HG02981 (cell line): Measurements from ENCODE around the gene ZNF771.
A peak's percentile ranks its signal among the peaks of the same experiment; 100 is the strongest.
"Not testable (repeated sequence)": the region's sequence is repeated elsewhere in the genome, so short reads cannot be mapped to it uniquely, and the experiment has no call there.

Source experiments
- ATAC-seq: cut with Tn5 transposase; IDR thresholded peaks from one replicate; pipeline ENCODE4 v1.9.1; 2021; ENCODE audit warnings: mild to moderate bottlenecking, moderate library complexity; ENCODE audit not compliant: unreplicated experiment

ZNF771 gene

DNA sequence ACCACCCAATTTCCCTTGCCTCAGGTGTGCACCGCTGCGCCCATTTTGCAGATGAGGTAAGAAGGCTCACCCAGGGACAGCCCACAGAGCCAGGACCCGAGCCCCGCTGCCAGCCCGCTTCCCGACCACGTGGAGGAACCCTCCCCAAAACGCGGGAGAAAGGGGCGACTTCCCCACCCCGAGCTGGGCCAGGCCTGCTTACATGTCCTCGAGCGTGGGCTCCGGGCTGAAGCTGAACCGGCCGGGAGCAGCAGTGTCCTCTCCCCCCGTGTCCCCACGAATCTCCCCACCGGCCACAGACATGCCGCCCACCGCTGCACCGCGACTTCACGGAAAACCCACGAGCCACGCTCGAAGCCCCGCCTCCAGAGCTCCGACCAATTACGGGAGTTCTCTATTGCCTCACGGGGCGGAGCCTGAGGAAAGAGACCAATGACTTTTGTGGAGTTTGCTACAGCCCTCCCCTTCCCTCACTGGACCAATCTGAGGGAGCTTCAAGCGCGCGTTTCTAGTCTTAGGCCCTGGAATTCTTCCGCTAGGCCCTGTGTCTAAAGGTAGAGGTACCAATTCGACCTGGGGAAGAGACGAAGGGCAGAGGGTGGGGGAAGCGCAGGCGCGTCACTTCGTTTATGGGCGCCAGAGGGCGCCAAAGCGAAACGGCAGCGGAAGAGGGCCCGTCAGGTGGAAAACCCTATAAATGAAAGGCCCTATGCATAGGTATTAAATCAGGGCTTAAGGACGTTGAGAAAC is 22.4 kb downstream of the ZNF771 start, which contains the start of gene DCTPP1:
TSS of gene DCTPP1 (minus strand) at position 353 of the 750 bp plus-strand sequence. CDS start at position 303, 50 bp downstream.
- ATAC-seq = peak; percentile 96

DNA sequence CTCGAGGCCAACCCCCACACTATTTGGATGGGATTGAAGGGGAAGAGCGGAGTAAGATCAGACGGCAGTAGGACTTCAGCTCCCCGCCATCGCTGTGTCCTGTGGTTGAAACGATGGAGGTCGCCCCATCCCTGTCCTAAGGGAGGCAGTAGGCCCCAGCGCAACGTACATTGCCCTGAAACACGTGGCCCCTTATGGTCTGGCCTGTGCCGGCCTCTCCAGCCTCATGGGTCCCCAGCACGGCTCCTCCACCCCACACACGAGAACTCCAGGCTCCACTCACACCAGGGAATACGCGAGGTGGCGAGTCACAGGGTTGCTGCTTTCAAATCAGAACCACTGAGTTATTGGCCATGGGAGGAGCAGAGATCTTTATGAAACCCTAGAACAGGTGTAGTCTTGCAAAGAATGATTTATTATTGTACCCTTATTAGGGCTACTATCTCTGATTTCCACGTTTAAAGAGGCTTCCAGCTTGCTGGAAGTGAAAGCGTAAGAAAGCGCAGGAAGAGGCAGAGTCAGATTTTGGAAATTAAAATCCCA is 23.1 kb downstream of the ZNF771 start:
- ATAC-seq = no peak

DNA sequence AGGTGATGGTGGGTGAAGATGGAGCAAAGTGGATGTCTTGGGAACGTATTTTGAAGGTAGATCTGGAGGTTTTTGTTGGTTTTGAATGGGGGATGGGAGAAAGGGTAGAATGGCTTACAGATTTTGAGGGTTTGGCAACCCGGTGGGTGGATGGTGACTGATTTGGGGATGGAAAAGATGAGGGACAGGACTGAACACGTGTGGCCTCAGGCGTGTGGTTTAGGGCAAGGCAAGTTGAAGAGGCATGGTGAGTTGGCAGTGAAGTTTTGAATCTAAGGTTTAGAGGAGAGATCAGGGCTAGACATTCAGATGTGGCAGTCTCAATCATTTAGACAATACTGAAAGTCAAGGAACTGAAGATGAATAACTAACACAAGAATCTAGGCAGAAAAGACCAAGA is 27.4 kb downstream of the ZNF771 start:
- no peak for ATAC-seq

DNA sequence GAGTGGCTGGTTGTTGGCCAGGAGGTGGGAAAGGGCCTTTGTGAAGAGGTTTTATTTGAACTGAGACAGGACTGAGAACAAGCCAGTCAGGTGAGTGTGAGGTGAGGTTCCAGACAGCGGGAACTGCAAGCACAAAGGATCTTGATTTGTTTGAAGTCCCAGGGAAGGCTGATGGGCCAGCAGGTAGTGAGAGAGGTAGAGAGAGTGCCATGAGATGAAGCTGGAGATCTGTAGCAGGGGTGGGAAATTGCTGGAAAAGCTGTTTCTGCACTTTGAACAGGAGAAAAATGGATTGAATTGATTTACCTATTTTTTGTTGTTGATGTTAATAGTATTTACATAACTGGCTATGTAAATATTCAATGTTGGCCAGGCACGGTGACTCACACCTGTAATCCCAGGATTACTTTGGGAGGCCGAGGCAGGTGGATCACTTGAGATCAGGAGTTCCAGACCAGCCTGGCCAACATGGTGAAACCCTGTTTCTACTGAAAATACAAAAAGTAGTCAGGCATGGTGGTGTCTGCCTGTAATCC is 30.2 kb downstream of the ZNF771 start:
- ATAC-seq = no peak

DNA sequence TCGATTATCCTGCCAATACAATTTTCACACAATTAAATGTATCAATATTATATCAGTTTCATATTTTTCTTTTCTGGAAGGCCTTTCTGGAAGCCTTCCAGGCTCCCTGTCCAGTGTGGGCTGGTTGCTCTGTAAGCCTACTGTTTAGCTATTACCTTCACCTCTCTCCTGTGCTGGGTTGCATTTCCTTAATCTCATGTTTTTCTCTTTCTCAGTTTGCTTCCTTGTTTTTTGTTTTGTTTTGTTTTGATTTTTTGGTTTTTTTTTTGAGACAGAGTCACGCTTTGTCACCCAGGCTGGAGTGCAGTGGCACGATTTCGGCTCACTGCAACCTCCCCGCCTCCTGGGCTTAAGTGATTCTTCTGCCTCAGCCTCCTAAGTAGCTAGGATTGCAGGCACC is 31.4 kb downstream of the ZNF771 start:
- ATAC-seq = no peak

DNA sequence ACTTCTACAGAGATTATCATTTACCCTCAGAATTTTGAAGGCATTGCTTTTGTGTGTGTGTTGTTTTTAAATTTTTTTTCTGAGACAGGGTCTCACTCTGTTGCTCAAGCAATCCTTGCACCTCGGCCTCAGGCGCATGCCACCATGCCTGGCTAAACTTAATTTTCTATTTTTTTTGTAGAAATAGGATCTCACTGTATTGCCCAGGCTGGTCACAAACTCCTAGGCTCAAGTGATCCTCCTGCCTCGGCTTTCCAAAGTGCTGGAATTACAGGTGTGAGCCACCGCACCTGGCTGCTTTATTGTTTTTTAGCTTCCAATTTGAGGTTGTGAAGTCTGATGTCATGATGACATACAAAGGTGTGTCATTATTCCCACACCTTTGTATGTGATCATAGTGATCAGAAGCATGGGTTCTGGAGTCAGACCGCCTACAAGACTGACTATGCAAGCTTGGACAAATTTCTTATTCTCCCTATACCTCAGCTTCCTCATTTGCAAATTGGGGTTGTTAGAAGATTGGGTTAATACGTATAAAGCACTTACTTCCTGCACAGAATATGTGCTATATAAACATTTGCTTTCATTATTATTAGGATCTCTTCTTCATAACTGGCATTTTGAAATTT is 32.4 kb downstream of the ZNF771 start:
- no peak for ATAC-seq

DNA sequence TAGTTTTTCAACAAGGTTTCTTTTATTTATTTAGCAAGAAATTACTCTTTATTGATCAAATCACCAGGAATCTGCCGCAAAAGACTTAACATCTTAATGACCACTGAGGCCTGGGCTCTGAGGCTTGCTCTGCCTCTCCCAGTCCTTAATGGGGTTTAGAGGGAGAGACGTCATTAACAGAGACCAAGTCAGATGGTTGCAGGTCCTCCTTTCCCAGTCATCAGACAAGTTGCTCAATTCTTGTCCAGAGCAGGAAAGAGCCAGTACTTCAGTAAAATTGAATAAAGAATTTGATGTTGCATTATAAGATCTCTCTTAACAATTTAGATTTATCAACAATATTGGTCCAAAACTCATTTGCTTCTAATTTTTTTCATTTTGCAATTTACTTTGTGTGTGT is 36.2 kb downstream of the ZNF771 start:
- ATAC-seq = no peak

DNA sequence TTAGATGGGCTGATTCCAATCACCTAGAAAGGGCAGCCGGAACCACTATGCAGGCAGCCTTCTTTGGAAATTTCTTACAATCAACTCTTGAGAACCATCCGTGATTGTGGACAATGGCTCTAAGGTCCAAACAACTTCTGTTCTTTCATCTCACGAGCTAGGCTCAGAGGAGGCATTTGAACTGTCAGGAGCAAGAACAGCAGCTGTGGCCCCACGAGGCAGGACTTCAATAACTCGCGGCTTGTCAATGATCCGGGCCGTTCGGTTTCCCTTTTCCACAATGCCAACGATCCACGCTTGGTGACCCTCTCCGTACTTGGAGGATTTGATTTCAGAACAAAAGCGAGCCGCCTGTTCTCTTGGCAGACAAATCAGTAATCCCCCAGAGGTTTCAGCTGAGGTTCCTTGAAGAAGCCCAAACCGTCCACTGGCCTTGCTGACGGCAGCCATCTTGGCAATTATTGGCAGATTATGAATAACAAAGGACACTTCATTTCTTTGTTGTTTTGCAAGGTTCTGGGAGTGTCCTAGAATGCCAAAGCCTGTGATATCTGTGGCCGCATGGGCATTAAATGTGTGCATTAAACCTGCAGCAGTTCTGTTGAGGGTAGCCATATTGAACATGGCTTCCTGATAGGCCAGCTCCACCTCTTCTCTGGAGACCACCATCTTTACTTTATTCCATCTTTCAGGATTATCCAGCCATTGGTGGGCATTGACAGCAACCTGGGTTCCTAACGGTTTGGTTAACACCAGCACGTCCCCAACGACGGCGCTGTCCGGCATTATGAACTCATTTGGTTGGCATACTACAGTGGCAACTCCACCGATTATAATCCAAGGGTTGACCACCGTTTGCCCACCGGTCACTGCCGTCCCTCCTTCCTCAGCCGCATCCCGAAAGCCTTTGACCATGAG is 37.1 kb downstream of the ZNF771 start:
- ATAC-seq = no peak

DNA sequence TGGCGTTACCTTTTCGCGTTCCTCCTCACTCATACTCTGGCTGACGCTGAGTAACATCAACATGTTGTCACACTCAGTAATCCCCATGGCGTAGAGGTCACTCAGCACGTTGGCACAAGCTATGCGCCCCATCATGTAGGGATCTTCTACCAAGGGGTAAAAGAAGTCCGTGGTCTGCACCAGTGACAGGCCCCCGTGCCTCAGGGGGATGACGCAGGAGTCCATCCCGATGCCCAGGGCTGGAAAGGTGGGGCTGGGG is 37.7 kb downstream of the ZNF771 start:
- ATAC-seq = peak; percentile 6

DNA sequence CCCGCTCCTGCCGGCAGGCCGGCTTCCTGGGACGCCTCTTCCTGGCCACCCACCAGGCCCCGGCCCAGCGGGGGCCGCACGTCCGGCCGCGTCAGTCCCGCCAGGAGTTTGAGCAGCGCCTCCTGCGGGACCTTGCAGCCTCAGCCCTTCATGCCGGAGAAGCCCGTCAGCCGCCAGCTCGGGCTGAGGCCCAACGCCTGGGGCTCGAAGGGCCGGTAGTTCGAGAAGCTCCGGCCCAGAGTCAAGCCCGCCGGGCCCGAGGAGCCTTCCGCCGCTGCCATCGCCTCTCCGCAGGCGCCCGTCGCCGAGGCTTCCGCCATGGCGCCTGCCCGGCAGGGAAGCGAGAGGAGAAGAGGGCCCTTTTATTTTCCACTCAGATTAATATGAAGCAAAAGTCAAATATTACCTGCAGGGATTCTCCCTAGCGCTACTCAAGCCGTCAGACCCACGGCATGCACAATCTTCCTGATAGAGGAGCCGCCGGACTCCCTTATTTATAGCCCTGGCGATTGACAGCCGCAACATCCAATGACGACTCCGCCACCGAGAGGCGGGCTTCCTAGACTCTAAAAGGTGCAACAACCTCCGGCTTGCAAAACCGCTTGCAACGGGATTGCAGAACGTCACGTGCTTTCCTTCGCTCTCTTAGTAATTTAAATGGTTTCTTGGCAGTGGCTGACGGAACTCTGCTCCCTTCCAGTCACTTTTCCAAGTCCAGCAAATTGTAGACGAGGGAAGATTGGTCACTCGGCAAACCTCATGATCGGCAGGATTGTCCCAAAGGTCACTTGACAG is 38.2 kb downstream of the ZNF771 start, which contains the start of gene SEPHS2:
TSS of gene SEPHS2 (minus strand) at position 467 of the 795 bp plus-strand sequence. CDS start at position 320, 147 bp downstream.
- ATAC-seq = peak; percentile 84

DNA sequence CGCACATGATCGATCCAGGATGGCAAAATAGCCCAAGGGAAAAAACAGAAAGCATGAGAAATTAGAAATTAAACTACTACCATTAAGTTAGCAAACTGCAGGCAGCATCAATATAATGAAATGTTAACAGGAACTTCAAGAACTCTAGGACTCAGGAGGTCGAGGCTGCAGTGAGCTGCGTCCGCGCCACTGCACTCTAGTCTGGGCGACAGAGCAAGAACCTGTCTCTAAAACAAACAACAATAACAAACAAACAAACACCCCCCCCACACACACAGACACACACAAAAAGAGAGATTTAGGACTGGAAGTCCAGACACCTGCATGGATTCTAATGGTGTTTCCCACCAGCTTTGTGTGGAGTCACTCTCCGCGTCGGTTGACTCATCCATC is 38.8 kb downstream of the ZNF771 start:
- ATAC-seq = no peak

GRCh38 chr16:30447512-30448226 is 40.3 kb downstream of the ZNF771 start:
- no peak for ATAC-seq

- ATAC-seq = no peak
Observed at GRCh38 chr16:30449116-30449435, 41.7 kb downstream of the ZNF771 start.

GRCh38 chr16:30452709-30453580 is 45.5 kb downstream of the ZNF771 start:
- not testable (repeated sequence) for ATAC-seq

- no peak for ATAC-seq
Observed at GRCh38 chr16:30456302-30456701, 48.9 kb downstream of the ZNF771 start.

GRCh38 chr16:30457256-30457655 is 49.9 kb downstream of the ZNF771 start:
- no peak for ATAC-seq

DNA sequence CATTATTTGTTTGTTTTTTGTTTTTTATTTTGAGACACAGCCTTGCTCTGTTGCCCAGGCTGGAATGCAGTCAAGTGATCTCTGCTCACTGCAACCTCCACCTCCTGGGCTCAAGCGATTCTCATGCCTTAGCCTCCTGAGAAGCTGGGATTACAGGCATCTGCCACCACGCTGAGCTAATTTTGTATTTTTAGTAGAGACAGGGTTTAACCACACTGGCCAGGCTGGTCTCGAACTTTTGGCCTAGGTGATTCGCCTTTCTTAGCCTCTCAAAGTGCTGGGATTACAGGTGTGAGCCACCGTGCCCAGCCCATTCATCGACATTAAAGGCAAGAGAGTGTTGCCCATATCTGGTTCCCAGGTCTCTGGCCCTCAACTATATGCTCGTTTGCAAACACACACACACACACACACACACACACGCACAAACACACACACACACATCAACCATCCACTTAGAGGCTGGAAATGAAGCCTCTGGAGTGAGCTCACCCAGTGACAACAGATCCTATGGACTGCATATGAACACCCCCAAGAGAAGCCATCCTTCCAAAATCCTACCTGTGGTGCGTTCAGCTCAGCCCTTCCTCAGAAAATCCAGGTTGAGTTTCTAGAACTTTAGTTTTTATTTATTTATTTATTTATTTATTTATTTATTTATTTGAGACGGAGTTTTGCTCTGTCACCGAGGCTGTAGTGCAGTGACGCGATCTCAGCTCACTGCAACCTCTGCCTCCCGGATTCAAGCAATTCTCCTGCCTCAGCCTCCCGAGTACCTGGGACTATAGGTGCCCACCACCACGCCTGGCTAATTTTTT is 50.5 kb downstream of the ZNF771 start:
- ATAC-seq = no peak
